ENCODE measurements around the gene NLRP9.
"Not testable (repeated sequence)": the region's sequence is repeated elsewhere in the genome, so short reads cannot be mapped to it uniquely, and the experiment has no call there.

The NLRP9 gene

DNA sequence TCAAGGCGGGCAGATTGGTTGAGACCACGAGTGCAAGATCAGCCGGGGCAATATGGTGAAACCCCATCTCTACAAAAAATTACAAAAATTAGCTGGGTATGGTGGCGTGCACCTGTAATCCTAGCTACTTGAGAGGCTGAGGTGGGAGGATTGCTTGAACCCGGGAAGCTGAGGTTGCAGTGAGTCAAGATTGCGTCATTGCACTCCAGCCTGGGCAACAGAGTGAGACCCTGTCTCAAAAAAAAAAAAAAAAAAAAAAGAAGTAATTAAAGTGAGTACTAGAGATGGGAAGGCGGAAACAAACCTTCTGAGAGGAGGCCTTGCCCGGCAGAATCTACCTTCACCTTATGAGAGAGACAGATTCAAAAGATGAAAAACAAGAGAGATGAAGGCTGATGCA, 14.7 kb downstream of the NLRP9 start:
- no peak overlapping the region for H3K4ac ChIP-seq (ENCODE audit: low read depth, low read length)
- no peak for DNase-seq
- no peaks in the 10 kb centered on the region for H3K27me3 ChIP-seq (ENCODE audit: insufficient read depth, low read length)
- no CpG with 5 or more reads among the region's 8 CpGs for WGBS (ENCODE audit: extremely low coverage, insufficient coverage, insufficient read length)
- H2BK5ac ChIP-seq (ENCODE audit: low read depth, low read length, poor library complexity) = no peak overlapping the region
- H4K8ac ChIP-seq (ENCODE audit: low read depth, low read length) = no peak overlapping the region
- no peak overlapping the region for H3K23ac ChIP-seq (ENCODE audit: low read length)
- H4K12ac ChIP-seq (ENCODE audit: low read depth, low read length) = no peak overlapping the region
- H3K27ac ChIP-seq (ENCODE audit: low read depth, low read length) = no peak overlapping the region
- H4K91ac ChIP-seq (ENCODE audit: low read depth, low read length) = no peak overlapping the region
- H2AK5ac ChIP-seq (ENCODE audit: low read length) = no peak overlapping the region
- no peak overlapping the region for H3K4me3 ChIP-seq (ENCODE audit: low read depth, low read length)
- no peak overlapping the region for H3K9ac ChIP-seq (ENCODE audit: low read length)
- H2AFZ ChIP-seq (ENCODE audit: insufficient read depth, low read length, poor library complexity) = no peak overlapping the region
- H3K79me1 ChIP-seq (ENCODE audit: low read length) = no peaks in the 10 kb centered on the region
- no peaks in the 10 kb centered on the region for H3K79me2 ChIP-seq (ENCODE audit: control insufficient read depth, insufficient read depth, low read length, poor library complexity)
- H3K36me3 ChIP-seq (ENCODE audit: control insufficient read depth in 1 of 2, insufficient read depth in 2 of 2, low read length in 2 of 2) = no peaks in the 10 kb centered on the region
- H2BK120ac ChIP-seq (ENCODE audit: insufficient read depth, low read length, poor library complexity) = no peak overlapping the region
- no peak overlapping the region for H3K4me2 ChIP-seq (ENCODE audit: low read length)
- no peak overlapping the region for H3K14ac ChIP-seq (ENCODE audit: low read length)
- H3K4me1 ChIP-seq (ENCODE audit: control insufficient read depth in 1 of 2, insufficient read depth in 2 of 2, low read length in 2 of 2) = no peaks in the 10 kb centered on the region
- no peak overlapping the region for H2BK12ac ChIP-seq (ENCODE audit: low read length)
- no peak overlapping the region for H3K18ac ChIP-seq (ENCODE audit: low read length)
- peaks cover 16% of the 10 kb centered on the region for H3K9me3 ChIP-seq (ENCODE audit: insufficient read depth, low read depth, low read length)

DNA sequence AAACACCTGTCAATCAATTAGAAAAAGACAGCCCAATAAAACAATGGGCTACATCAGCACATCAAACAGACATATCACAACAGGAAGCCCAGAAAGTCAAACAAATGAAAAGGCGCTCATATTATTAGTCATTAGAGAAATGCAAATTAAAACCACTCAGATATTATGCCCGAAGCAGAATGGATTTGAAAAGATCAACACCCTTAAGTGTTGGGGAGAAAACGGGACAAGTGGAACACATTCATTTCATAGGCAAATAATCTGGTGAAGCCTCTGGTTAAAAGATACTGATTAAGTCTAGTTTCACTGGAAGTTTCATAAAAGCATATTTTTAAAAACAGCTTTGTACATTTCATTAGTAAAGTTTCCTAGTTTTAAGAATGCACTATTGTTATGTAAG, 17.4 kb downstream of the NLRP9 start:
- Histone ChIP-seq H3K36me3 (ENCODE audit: control insufficient read depth in 1 of 2, insufficient read depth in 2 of 2, low read length in 2 of 2) (no peaks in the 10 kb centered on the region), H3K79me2 (ENCODE audit: control insufficient read depth, insufficient read depth, low read length, poor library complexity) (no peaks in the 10 kb centered on the region), H4K91ac (ENCODE audit: low read depth, low read length) (no peak overlapping the region), H3K27ac (ENCODE audit: low read depth, low read length) (no peak overlapping the region), H2BK5ac (ENCODE audit: low read depth, low read length, poor library complexity) (no peak overlapping the region), H2AK5ac (ENCODE audit: low read length) (no peak overlapping the region), H3K9me3 (ENCODE audit: insufficient read depth, low read depth, low read length) (peaks cover 19% of the 10 kb centered on the region), H3K27me3 (ENCODE audit: insufficient read depth, low read length) (no peaks in the 10 kb centered on the region), H4K12ac (ENCODE audit: low read depth, low read length) (no peak overlapping the region), H3K4me1 (ENCODE audit: control insufficient read depth in 1 of 2, insufficient read depth in 2 of 2, low read length in 2 of 2) (no peaks in the 10 kb centered on the region), H2BK12ac (ENCODE audit: low read length) (no peak overlapping the region), H2AFZ (ENCODE audit: insufficient read depth, low read length, poor library complexity) (no peak overlapping the region), H3K18ac (ENCODE audit: low read length) (no peak overlapping the region), H3K4ac (ENCODE audit: low read depth, low read length) (no peak overlapping the region), H2BK120ac (ENCODE audit: insufficient read depth, low read length, poor library complexity) (no peak overlapping the region), H3K14ac (ENCODE audit: low read length) (no peak overlapping the region), H3K4me3 (ENCODE audit: low read depth, low read length) (no peak overlapping the region), H3K23ac (ENCODE audit: low read length) (no peak overlapping the region), H3K9ac (ENCODE audit: low read length) (no peak overlapping the region), H4K8ac (ENCODE audit: low read depth, low read length) (no peak overlapping the region), H3K4me2 (ENCODE audit: low read length) (no peak overlapping the region), H3K79me1 (ENCODE audit: low read length) (no peaks in the 10 kb centered on the region)
- no peak for DNase-seq
- whole genome bisulfite sequencing (ENCODE audit: extremely low coverage, insufficient coverage, insufficient read length) = no CpG with 5 or more reads among the region's 3 CpGs

DNA sequence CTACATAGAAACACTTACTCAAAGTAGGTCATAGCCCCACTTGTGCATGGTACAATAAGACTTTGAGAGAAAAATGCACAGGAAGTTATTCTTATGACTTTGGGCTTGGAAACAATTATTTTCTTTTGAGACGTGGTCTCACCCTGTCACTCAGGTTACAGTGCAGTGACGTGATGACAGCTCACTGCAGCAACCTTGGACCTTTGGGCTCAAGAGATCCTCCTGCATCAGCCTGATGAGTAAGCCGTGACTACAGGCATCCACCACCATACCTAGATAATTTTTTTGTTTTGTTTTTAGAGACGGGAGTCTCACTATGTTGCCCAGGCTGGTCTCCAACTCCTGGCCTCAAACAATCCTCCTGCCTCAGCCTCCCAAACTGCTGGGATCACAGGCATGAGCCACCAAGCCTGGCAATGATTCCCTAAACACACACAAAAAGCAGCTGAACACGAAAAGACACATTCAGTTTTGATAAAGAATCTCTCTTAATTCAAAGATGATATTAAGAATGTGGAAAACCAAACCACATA, 17.9 kb downstream of the NLRP9 start:
- peak; percentile 74 to 81 for DNase-seq
- no peaks in the 10 kb centered on the region for H3K79me2 ChIP-seq (ENCODE audit: control insufficient read depth, insufficient read depth, low read length, poor library complexity)
- no peak overlapping the region for H2BK5ac ChIP-seq (ENCODE audit: low read depth, low read length, poor library complexity)
- H3K4me2 ChIP-seq (ENCODE audit: low read length) = no peak overlapping the region
- H3K18ac ChIP-seq (ENCODE audit: low read length) = no peak overlapping the region
- H3K9me3 ChIP-seq (ENCODE audit: insufficient read depth, low read depth, low read length) = peaks cover 17% of the 10 kb centered on the region
- H3K79me1 ChIP-seq (ENCODE audit: low read length) = no peaks in the 10 kb centered on the region
- H4K12ac ChIP-seq (ENCODE audit: low read depth, low read length) = no peak overlapping the region
- no peaks in the 10 kb centered on the region for H3K4me1 ChIP-seq (ENCODE audit: control insufficient read depth in 1 of 2, insufficient read depth in 2 of 2, low read length in 2 of 2)
- no peaks in the 10 kb centered on the region for H3K36me3 ChIP-seq (ENCODE audit: control insufficient read depth in 1 of 2, insufficient read depth in 2 of 2, low read length in 2 of 2)
- H4K8ac ChIP-seq (ENCODE audit: low read depth, low read length) = no peak overlapping the region
- H3K27ac ChIP-seq (ENCODE audit: low read depth, low read length) = no peak overlapping the region
- no peak overlapping the region for H3K14ac ChIP-seq (ENCODE audit: low read length)
- no peak overlapping the region for H2BK12ac ChIP-seq (ENCODE audit: low read length)
- no peak overlapping the region for H3K9ac ChIP-seq (ENCODE audit: low read length)
- no peak overlapping the region for H4K91ac ChIP-seq (ENCODE audit: low read depth, low read length)
- H3K4ac ChIP-seq (ENCODE audit: low read depth, low read length) = no peak overlapping the region
- no peak overlapping the region for H3K23ac ChIP-seq (ENCODE audit: low read length)
- no peaks in the 10 kb centered on the region for H3K27me3 ChIP-seq (ENCODE audit: insufficient read depth, low read length)
- H2AFZ ChIP-seq (ENCODE audit: insufficient read depth, low read length, poor library complexity) = no peak overlapping the region
- H2BK120ac ChIP-seq (ENCODE audit: insufficient read depth, low read length, poor library complexity) = no peak overlapping the region
- H2AK5ac ChIP-seq (ENCODE audit: low read length) = no peak overlapping the region
- H3K4me3 ChIP-seq (ENCODE audit: low read depth, low read length) = no peak overlapping the region
- no CpG with 5 or more reads among the region's 5 CpGs for WGBS (ENCODE audit: extremely low coverage, insufficient coverage, insufficient read length)

DNA sequence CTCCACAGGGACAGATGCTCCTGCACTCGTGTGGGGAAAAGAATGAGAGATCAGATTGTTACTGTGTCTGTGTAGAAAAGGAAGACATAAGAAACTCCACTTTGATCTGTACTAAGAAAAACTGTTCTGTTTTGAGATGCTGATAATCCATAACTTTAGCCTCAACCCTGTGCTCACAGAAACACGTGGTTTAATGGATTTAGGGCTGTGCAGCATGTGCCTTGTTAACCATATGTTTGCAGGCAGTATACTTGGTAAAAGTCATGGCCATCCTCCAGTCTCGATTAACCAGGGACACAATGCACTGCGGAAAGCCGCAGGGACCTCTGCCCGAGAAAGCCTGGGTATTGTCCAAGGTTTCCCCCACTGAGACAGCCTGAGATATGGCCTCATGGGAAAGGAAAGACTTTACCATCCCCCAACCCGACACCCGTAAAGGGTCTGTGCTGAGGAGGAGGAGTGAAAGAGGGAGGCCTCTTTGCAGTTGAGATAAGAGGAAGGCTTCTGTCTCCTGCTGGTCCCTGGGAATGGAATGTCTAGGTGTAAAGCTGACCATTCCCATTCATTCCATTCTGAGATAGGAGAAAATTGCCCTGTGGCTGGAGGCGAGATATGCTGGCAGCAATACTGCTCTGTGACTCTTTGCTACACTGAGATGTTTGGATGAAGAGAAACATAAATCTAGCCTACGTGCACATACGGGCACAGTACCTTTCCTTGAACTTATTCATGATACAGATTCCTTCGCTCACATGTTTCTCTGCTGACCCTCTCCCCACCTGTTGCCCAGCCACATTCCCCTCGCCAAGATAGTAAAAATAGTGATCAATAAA, 20.1 kb downstream of the NLRP9 start:
- not testable (repeated sequence) for H3K4me2 ChIP-seq (ENCODE audit: low read length); H3K27ac ChIP-seq (ENCODE audit: low read depth, low read length); H3K79me1 ChIP-seq (ENCODE audit: low read length)

More for the DNA sequence above, 20.1 kb downstream of the NLRP9 start:
- WGBS (ENCODE audit: extremely low coverage, insufficient coverage, insufficient read length) = no CpG with 5 or more reads among the region's 13 CpGs
- H3K4ac ChIP-seq (ENCODE audit: low read depth, low read length); H3K9ac ChIP-seq (ENCODE audit: low read length); H2AFZ ChIP-seq (ENCODE audit: insufficient read depth, low read length, poor library complexity); H2AK5ac ChIP-seq (ENCODE audit: low read length); H3K27me3 ChIP-seq (ENCODE audit: insufficient read depth, low read length); H3K14ac ChIP-seq (ENCODE audit: low read length); H3K23ac ChIP-seq (ENCODE audit: low read length); H3K36me3 ChIP-seq (ENCODE audit: control insufficient read depth in 1 of 2, insufficient read depth in 2 of 2, low read length in 2 of 2); H4K12ac ChIP-seq (ENCODE audit: low read depth, low read length); H3K4me3 ChIP-seq (ENCODE audit: low read depth, low read length); H3K79me2 ChIP-seq (ENCODE audit: control insufficient read depth, insufficient read depth, low read length, poor library complexity); H3K4me1 ChIP-seq (ENCODE audit: control insufficient read depth in 1 of 2, insufficient read depth in 2 of 2, low read length in 2 of 2); H3K18ac ChIP-seq (ENCODE audit: low read length); H2BK12ac ChIP-seq (ENCODE audit: low read length); H4K91ac ChIP-seq (ENCODE audit: low read depth, low read length); H4K8ac ChIP-seq (ENCODE audit: low read depth, low read length); H2BK120ac ChIP-seq (ENCODE audit: insufficient read depth, low read length, poor library complexity); H2BK5ac ChIP-seq (ENCODE audit: low read depth, low read length, poor library complexity): not testable (repeated sequence)
- peaks cover 28% of the 10 kb centered on the region for H3K9me3 ChIP-seq (ENCODE audit: insufficient read depth, low read depth, low read length)
- DNase-seq = peak; percentile 93 to 95

All from trophoblast cell (in vitro differentiated cells and primary cell).